ENCODE results near the gene FASTKD3. TPM values are rescaled to one million over a fixed set of nuclear protein-coding genes. Genes with fewer than 3 reads are reported as not detected.

Gene FASTKD3
- total RNA-seq, 1 experiment from 2014 or later: 17.9 TPM

DNA sequence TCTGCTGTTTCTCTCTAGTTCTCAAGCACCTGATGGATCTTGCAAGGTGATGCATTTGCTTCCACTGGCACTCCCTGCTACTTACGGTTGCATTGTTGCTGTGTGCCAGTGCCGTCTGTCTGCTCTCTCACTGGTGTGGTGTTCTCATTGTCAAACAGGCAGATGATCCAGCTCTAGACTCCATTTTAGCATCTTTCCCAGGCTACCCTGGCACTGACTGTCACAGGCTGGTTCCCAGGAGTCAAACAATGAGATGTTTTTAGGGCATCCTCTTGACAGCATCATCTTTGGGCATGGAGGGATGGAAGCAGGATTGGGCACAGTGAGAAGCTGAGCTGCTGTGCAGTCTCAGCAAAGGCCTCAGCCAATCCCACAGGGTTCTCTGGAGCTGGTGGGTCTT lies 13.0 kb upstream of the FASTKD3 start:
- DNase-seq (ENCODE audit: low spot score): no peak

DNA sequence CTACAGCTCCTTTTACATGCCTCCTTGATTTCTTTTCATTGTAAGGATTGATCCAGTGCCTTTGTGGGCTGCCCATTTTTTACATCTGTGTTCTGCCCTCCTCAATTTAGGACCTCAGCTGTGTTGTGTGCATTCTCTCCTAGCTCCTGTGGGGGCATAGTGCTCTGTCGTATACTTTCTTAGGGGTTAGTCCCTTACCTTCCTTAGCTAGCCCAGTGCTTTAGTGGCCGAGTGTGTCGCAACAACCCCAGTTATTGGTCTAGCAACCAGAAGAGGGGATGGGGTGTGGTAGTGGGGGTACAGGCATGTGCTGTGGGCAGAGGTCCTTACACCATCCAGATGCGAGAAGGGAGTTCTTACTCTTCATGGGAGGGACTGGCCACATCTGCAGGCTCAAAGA lies 12.3 kb upstream of the FASTKD3 start:
- no peak for DNase-seq (ENCODE audit: low spot score)

DNA sequence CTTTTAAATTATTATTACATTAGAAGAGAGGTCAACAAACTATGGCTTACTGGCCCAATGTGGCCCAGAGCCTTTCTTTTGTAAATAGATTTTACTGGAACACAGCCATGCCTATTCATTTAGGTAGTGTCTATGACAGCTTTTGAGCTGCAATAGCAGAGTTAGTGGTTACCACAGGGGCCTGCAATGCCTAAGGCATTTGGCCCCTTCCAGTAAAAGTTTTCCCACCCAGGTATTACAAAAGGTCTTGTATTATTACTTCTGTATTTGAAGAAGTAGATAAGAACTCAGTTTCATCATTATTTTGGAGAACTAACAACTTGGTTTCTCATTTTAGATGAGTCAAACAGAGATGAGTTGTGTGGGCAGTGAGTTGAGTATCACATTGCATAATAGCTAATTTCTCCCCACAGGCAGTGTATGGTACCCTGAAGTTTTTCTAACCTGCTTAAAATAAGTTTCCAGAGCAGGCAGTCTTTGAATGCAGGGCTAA lies 9.6 kb upstream of the FASTKD3 start:
- DNase-seq (ENCODE audit: low spot score): no peak

DNA sequence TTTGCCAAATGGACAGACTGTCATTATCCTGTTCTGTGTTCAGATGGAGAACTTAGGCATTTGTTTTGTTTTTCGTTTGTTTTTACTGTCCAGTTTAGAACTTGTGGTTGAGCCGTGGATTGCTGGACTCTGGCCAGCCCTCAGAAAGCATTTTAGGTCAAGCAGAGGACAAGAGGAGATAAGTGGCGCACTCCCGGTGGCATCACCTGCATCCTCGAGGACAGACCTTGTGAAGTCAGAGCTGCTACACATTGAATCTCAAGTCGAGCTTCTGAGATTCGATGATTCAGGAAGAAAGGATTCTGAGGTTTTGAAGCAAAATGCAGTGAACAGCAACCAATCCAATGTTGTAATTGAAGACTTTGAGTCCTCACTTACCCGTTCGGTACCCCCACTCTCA lies 9.0 kb upstream of the FASTKD3 start:
- no peak for DNase-seq (ENCODE audit: low spot score)

DNA sequence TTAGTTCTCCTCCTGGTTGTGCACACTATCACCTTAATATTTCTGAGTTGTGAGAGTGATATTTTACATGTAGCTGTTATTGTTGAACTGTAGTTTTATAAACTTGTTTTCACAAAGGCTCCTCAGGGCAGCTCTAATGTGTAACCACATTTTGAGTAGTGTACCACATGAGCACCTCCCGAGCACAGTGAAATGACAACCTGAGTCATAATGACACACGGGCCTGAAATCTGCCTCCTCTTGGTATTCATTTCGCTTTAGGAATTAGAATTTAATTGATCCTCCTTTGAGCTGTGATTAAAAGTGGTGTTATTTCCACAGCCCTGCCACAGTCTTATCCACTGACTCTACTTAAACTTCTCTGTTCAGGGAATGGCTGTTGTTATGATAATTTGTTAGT lies 8.0 kb upstream of the FASTKD3 start:
- DNase-seq (ENCODE audit: low spot score): peak; percentile 53

DNA sequence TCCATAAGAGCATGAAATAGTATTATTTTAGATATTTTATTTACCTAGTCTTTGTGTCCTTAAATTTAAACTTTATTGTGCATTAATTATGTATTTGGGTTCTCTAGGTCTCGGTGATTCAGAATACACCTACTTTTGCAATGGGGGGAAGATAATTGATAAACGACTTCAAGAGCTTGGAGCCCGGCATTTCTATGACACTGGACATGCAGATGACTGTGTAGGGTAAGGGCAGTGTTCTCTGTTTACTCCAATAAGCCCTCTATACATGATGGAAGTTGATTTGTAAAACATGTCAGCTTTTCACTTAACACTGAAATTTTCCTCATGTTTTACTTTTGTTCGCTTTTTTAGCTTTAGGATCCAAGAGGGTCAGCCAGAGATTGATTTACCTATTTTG lies 6.3 kb upstream of the FASTKD3 start:
- no peak for DNase-seq (ENCODE audit: low spot score)

DNA sequence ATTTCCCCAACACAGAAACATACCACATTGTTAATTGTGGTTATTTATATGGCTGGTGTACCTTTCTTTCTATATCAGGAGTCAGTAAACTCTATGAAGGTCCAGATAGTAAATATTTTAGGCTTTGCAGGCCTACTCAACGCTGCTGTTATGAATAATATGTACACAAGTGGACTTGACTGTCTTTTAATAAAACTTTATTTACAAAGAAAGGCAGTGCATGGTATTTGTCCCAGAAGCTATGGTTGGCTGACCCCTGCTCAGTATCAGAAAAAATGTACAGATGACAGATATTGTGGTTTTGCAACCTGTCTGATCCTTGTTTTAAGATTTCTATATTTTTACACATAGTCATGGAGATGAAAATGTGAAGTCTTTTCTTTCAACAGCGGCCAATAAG lies 5.8 kb upstream of the FASTKD3 start:
- DNase-seq (ENCODE audit: low spot score): no peak

DNA sequence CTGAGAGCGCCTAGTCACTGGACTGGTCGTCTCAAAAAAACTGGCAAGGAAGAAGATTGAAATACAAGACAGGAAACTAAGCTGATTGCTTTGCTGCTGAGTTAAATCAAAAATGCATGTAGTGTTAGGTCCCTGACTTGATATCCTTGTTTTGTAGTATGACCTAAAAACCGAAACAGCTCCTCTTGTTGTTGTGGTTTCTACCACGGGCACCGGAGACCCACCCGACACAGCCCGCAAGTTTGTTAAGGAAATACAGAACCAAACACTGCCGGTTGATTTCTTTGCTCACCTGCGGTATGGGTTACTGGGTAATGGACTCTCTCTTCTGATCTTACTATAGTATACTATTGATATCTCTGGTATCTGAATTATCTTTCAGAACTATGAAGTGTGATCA lies 4.4 kb upstream of the FASTKD3 start:
- DNase-seq (ENCODE audit: low spot score): no peak

DNA sequence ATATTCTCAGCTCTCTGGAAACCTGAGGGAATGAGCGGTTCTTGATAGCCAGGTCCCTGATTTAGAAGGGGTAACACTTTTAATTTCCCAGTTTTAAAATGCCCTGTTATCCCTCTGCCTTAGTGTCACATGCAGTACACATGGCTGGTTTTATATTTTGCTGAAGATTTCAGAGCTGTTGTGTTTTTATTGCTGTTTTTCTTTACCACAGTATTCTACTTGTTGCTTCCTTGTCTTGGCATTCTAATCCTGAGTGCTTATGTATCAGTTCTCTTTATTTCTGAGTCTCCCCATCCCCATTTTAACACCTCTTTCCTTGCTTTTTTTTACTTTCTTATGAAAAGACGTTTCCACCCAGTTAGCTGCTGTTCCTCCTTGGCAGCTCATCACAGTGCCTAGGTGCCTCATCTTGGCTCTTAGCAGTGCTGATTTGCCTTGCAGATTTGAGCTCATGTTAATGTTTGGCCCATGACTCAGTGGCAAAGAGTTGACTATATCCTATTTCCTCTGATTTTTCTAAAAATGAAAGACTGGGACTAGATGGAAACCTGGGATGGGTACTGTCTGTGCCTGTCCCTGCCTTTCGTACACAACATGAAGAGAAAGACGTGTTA lies 3.8 kb upstream of the FASTKD3 start:
- no peak for DNase-seq (ENCODE audit: low spot score)

DNA sequence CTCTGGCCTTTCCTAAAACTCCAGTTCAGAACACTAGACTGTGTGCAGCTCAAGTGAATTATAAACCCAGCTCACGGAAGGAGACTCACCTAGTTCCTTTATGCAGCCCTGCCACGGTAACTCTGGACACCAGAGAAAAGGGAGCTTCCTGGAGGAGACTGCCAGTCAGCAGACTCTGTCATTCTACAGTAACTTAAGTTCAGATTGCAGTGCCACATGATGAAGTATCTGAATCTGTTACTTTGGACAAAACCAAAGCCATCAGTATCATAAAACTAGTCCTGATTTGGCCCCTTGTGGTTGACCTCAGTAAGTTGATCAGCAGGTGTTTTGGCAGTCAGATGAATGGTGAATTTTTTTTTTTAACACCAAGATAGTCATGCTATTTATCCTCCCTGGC lies 2.8 kb upstream of the FASTKD3 start:
- no peak for DNase-seq (ENCODE audit: low spot score)

DNA sequence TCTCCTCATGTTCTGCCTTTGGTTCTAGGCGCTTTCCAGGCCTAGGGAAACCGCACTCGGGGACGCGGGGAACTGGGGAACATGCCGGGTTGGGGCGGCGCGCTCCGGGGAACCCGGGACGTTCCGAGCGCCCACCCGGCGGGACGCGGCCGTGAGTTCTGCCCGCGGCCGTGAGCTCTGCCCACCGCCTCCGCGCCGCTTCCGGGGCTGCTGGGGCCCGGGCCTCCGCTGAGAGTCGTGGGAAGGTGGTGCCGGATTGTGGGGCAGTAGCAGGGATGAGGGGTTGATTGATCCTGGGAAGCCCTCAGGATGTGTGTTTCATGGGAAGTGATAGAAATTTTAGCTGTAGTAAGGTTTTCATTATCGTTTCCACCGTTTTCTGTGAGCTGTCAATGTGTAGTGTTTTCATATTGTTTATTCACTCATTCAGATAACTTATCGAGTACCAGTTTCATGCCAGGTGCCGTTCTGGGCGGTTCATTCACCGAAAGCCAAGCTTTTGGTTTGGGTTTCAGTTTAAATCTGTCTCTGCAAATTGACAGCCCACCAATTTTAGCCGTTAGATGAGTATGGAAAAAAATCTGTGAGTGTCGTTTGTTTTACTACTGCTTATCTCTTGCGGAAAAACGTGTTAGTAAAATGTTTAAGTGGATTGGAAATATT lies 774 bp upstream of the FASTKD3 start:
- peak; percentile 4 for DNase-seq (ENCODE audit: low spot score)

DNA sequence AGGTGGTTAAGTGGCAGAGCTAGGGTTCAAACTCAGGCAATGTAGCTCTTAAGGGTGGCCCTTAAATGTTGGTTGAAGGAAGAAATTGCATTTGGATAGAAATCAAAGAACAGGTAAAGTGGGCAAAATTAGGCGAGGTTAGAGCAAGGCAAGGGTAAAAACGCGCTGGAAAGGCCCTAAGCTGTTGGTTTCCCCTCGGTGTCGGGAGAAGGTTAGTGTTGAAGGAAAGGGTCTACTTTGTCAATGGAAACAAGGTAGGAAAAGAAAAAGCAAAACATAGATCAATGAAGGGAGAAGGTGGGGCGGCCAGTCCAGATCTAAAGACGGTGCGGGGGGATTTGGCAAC lies 431 bp downstream of the FASTKD3 start:
- no peak for DNase-seq (ENCODE audit: low spot score)

DNA sequence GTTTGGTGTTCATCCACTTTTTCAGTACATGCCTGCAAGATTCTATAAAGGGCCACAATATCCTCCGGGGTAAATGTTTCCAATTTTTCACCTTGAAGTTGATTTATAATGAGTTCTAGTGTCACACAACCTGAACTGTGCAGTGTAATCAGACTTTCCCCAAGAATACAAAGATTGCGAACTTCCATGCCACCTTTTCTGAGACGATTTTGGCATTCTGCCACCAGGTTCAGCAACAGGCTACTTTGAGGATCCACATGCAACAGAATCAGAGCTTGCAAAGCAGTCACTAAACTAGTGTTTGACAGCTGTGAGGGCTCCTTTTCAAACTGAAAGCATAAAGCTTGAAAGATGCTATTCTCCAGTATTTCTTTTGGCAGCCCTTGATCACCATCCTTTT lies 1.6 kb downstream of the FASTKD3 start:
- DNase-seq (ENCODE audit: low spot score): no peak

DNA sequence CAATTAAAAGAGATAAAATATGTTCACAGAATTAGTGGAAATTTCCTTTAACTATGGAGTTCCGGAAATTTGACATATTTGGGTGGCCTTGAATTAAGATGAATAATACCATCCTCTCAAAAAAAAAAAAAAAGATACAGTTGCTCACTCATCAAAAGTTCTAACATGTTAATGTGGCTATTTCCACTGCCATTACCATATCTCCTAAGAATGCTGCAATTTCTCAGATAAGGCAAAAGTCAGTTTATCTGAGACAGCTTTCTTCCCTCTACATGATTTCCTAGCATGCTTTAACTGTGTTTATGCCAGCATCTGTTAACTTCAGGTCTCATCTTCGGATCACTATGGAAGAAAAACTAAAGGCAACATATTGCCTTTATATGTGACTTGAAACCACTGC lies 2.6 kb downstream of the FASTKD3 start:
- no peak for DNase-seq (ENCODE audit: low spot score)

DNA sequence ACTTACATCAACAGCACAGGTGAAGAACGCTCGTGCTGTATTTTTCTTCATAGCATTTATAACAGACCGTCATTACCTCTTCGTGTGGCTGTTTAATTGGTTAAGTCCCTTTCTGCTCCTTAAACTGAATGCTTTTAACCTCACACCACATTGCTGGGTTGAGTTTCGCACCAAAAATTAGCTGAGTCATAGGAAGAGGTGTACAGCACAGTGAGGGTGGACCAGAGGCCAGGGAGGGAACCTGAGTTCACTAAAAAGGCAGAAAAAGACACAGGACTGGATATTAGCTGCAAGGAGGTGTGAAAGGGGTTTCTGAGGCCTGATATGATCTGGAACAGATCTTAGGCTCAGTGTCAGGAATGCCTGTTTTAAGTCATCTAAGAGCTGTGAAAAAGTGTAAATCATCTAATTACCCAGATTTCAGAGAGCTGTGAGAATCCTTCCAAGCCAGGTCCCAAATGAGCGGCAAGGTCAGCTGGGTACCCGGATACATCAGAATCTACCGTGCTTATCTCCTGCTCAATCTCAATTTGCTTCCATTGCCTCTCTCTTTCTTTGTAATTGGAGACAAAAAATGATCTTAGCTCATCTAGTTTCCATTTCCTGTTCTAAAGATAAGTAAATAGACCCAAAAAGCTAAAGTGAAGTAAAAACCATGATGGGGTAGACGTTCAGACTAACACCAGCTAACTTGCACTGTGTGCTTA lies 10.8 kb downstream of the FASTKD3 start:
- no peak for DNase-seq (ENCODE audit: low spot score)

DNA sequence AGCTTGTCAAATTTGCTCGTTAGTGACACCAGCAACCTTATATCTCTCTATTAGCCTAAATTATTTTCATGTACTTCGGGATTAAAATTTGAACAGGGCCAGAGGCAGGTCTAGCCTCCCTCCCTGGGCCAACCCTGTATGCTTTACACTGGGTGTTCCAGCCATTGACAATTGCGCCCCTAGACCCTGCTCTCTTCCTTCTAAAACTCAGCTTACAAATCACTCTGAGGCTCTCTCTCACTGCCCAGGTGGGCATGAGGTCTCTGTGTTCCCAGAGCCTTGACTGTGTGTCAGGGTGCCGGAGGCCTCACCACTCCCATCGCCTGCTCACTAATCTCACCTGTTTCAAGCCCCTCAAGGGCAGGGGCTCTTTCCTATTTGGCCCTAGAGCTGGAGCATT lies 11.5 kb downstream of the FASTKD3 start:
- DNase-seq (ENCODE audit: low spot score): no peak

DNA sequence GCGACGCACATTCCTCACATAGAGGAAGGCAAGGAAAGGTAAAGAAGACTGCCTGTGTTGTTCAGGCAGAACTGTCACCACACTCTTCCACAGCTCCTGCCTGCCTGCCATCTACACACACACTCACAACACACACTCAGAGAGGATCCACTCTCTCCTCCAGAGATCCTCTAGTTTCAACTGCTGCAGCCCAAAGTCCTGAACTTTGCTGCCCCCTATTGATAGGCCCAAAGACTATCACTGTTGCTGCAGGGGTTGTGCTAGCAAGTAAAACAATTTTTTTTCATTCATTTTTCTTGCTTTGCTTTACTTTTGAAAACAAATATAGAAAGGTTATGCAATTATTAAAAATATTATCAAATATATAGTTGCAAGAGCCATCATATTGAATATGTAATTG lies 12.0 kb downstream of the FASTKD3 start:
- peak; percentile 28 for DNase-seq (ENCODE audit: low spot score)

DNA sequence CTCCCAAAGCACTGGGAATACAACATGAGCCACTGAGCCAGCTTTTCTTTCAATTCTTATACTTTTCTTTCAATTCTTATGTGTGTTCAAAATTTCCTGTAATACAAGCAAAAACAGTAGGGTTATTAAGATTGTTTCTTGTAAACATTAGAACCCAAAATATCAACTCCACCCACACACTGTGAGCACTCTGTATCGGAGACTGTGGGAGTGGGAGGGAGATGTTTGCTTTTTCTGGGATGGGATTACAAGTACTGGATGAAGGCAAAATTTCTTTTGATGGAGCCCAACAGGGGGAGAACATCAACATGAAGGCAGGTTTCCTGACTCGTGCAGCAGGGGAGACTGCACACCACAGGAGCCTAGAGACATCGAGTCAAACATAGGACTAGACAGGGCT lies 13.2 kb downstream of the FASTKD3 start:
- DNase-seq (ENCODE audit: low spot score): no peak

DNA sequence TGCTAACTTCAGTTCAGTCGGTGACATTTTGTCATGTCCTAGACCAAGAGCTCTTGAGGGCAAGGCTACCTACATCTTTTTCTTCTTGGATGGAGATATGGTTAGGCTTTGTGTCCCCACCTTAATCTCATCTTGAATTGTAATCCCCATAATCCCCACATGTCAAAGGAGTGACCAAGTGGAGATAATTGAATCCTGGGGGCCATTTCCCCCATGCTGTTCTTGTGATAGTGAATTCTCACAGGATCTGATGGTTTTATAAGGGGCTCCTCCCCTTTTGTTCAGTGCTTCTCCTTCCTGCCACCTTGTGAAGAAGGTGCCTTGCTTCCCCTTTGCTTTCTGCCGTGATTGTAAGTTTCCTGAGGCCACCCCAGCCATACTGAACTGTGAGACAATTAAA lies 15.8 kb downstream of the FASTKD3 start:
- no peak for DNase-seq (ENCODE audit: low spot score)

DNA sequence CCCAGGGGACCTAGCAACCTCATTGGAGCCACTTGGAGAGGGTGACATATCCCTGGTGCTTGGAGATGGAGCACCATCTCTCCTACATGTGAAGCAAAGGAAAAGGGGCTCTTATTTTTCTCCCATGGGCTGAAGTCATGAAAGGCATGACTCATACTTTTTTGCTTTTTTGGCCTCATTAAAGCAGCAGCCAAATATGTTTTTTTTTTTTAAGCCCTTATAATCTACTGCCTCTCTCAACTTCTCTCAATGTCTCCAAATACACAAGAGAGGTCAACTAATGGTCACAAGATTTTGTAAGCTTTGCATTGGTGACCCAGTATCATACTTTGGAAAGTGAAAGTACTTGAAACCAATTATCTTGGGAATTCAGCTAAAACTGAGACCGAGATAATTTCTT lies 16.3 kb downstream of the FASTKD3 start:
- no peak for DNase-seq (ENCODE audit: low spot score)

DNA sequence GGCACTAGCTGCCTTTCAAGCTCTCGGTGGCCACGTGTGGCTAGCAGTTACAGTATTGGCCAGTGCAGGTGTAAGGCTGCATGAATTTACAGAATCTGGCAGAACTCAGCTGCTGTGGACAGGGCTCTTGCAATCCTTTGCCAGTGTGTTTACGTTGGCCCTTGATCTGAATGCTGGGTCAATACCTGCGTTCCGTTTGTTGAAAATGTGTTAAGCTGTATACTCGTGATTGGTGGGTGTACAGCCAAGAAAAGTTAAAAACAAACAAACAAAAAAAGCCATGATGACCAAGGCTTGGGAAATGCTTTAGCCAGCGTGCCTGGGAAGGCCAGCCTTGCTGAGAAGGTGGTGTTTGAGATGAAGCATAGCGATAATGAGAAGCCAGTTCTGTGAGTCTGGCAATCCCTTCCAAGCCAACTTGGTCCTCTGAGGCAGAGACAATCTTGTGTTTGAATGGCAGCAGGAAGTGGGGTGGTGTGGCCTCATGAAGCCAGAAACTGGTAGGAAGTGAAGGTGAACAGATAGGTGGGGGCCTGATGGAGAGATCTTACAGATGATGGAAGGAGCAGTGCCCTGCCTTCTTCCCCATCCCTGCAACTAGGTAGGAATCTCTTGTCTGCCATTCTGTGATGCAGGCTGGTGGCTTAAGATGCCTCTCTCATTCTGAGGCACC lies 17.1 kb downstream of the FASTKD3 start:
- DNase-seq (ENCODE audit: low spot score): no peak

DNA sequence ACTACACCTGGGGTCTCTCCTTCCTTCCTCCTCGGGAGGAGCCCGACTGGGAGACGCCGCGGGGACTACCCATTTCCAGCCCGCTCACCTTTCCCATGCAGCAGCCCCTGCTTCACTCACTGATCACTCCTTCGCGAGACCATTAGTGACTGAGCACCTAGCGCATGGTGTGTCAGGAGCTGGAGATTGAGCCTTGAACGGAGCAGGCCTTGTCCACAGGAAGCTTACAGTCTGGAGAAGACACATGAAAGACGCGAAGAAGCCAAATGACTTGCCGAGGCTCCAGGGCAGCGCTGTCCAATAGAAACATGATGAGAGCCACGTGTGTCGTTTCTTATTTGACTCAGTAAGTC lies 17.6 kb downstream of the FASTKD3 start:
- no peak for DNase-seq (ENCODE audit: low spot score)

Measured in A172 (cell line).